K562 (cell line): ENCODE data around the gene INTS12. TPM values are rescaled to one million over a fixed set of nuclear protein-coding genes. Genes with fewer than 3 reads are reported as not detected.

Source experiments
- ATAC-seq: fragments of 200-7000 bp; cut with Tn5 transposase; 3 replicates; pipeline ENCODE4 v1.9.1; 2020; ENCODE audit warnings: moderate library complexity
- BruUV-seq: library from RNA; stranded (reverse); fragments of 400-500 nt; replicated peaks from 2 replicates; lab custom pipeline; 2021; lab: Mats Ljungman, UMichigan
- CTCF ChIA-PET: fragments of 300-600 bp; formaldehyde crosslinking; extraction: SDS; loops from one replicate; lab custom pipeline; 2021; ENCODE audit warnings: low intra/inter-chr PET ratio; lab: Yijun Ruan, JAX
- POLR2A ChIA-PET: fragments of 300-600, 350-650 bp; sonication (Branson Sonifier 250); formaldehyde crosslinking; extraction: SDS; loops from one replicate; lab custom pipeline; 2021; ENCODE audit warnings: antibody characterized with exemption, inconsistent platforms; lab: Yijun Ruan, JAX
- DNase-seq, 4 experiments: peaks; one replicate each; pipeline versions ENCODE4 v3.0.0 to v3.0.0-alpha.2; 2011 to 2018; ENCODE audit warnings: low spot score in 3 of 4, mixed read lengths in 3 of 4; ENCODE audit errors: extremely low read depth in 1 of 4
- FAIRE-seq: peaks from 2 replicates; lab custom pipeline; 2011; peaks lifted over from hg19 to GRCh38; lab: Jason Lieb, UNC
- H2AFZ ChIP-seq: 2 replicates; pipeline ENCODE4 v1.6.0; 2011; ENCODE audit warnings: low read depth, low read length, control low read depth, inconsistent platforms
- H3K27ac ChIP-seq: fragments of 200-600 bp; 3 replicates; pipeline ENCODE4 v1.8.0; 2011; ENCODE audit warnings: low read depth, mild to moderate bottlenecking, control low read depth, inconsistent platforms, low read length, moderate library complexity, mixed read lengths; ENCODE audit errors: extremely low read depth
- H3K27me3 ChIP-seq, 2 experiments: fragments of 300-600 bp in 1 of 2; 2 replicates in 1 of 2; 3 replicates in 1 of 2; pipeline versions ENCODE4 v1.6.0 to v1.8.0; 2011; ENCODE audit warnings: inconsistent platforms in 2 of 2, low read length in 2 of 2, mild to moderate bottlenecking in 1 of 2, mixed read lengths in 1 of 2, moderate library complexity in 1 of 2; ENCODE audit not compliant: control insufficient read depth in 2 of 2, insufficient read depth in 2 of 2
- H3K36me3 ChIP-seq: fragments of 300-600 bp; 3 replicates; pipeline ENCODE4 v1.8.0; 2011; ENCODE audit warnings: mild to moderate bottlenecking, low read length, inconsistent platforms; ENCODE audit not compliant: control insufficient read depth, insufficient read depth
- H3K4me1 ChIP-seq, 2 experiments: fragments of 200-600 bp in 1 of 2; replicated peaks in 1 of 2; 2 replicates in 1 of 2; 3 replicates in 1 of 2; pipeline versions ENCODE4 v1.5.1 to v1.8.0; 2011; ENCODE audit warnings: inconsistent platforms in 2 of 2, low read length in 2 of 2, mild to moderate bottlenecking in 1 of 2, mixed read lengths in 1 of 2, moderate library complexity in 1 of 2; ENCODE audit not compliant: control insufficient read depth in 2 of 2, insufficient read depth in 2 of 2
- H3K4me2 ChIP-seq: 2 replicates; pipeline ENCODE4 v1.6.1; 2011; ENCODE audit warnings: low read length, control low read depth, inconsistent platforms, mixed read lengths; ENCODE audit not compliant: insufficient read depth
- H3K4me3 ChIP-seq: fragments of 200-600 bp; sonication (generic), shearing (Covaris generic); 2 replicates; pipeline ENCODE4 v1.5.1; 2016; ENCODE audit warnings: control low read depth, inconsistent platforms
- H3K79me2 ChIP-seq: fragments of 200-600 bp; 3 replicates; pipeline ENCODE4 v1.8.0; 2011; ENCODE audit warnings: low read length, inconsistent platforms; ENCODE audit not compliant: control insufficient read depth, insufficient read depth
- H3K9ac ChIP-seq, 2 experiments: 2 replicates each; pipeline versions ENCODE4 v1.6.0 to v1.6.1; 2011; ENCODE audit warnings: low read depth in 2 of 2, low read length in 2 of 2, control low read depth in 1 of 2, inconsistent platforms in 1 of 2, mild to moderate bottlenecking in 1 of 2, mixed read lengths in 1 of 2; ENCODE audit not compliant: insufficient read depth in 1 of 2
- H3K9me1 ChIP-seq: one replicate; pipeline ENCODE4 v1.6.0; 2011; ENCODE audit warnings: inconsistent platforms, mild to moderate bottlenecking, low read length, moderate library complexity; ENCODE audit not compliant: control insufficient read depth, insufficient read depth
- H3K9me3 ChIP-seq: replicated peaks from 2 replicates; pipeline ENCODE4 v1.5.1; 2011; ENCODE audit warnings: low read depth, low read length, inconsistent platforms; ENCODE audit not compliant: control insufficient read depth, insufficient read depth
- H4K20me1 ChIP-seq: replicated peaks from 2 replicates; pipeline ENCODE4 v1.6.1; 2011; ENCODE audit warnings: low read length, inconsistent platforms, mixed read lengths; ENCODE audit not compliant: control insufficient read depth, insufficient read depth
- CBX1 ChIP-seq: sonication (generic); IDR thresholded peaks from 2 replicates; pipeline ENCODE4 v1.6.1; 2016; ENCODE audit warnings: antibody characterized with exemption, low read depth, mild to moderate bottlenecking
- CEBPB ChIP-seq: fragments of 450-650 bp; IDR thresholded peaks from 2 replicates; pipeline ENCODE4 v1.6.1; 2016; ENCODE audit warnings: missing genetic modification characterization, missing compliant biosample characterization
- CEBPG ChIP-seq, 3 experiments: fragments of 200-800 bp in 1 of 3; sonication (Bioruptor generic) in 1 of 3; sonication (generic) in 1 of 3; formaldehyde crosslinking in 1 of 3; IDR thresholded peaks in 2 of 3; conservative IDR thresholded peaks in 1 of 3; 2 replicates each; pipeline versions ENCODE4 v1.6.1 to v1.8.0; 2016 to 2022; ENCODE audit warnings: missing compliant biosample characterization in 2 of 3, missing genetic modification characterization in 2 of 3, mild to moderate bottlenecking in 1 of 3, missing genetic modification reagents in 1 of 3
- HMG20B ChIP-seq: fragments of 250-450 bp; sonication (Bioruptor Pico); IDR thresholded peaks from 2 replicates; pipeline ENCODE4 v1.5.0; 2021; ENCODE audit warnings: mild to moderate bottlenecking
- LEF1 ChIP-seq: fragments of 450-650 bp; IDR thresholded peaks from 2 replicates; pipeline ENCODE4 v1.6.1; 2016; ENCODE audit warnings: mild to moderate bottlenecking
- MAFF ChIP-seq: IDR thresholded peaks from 2 replicates; pipeline ENCODE4 v1.6.1; 2012; ENCODE audit warnings: low read length, improper control_type of control experiment
- PHF21A ChIP-seq: fragments of 450-650 bp; IDR thresholded peaks from 2 replicates; pipeline ENCODE4 v1.6.1; 2017; ENCODE audit warnings: low read depth, borderline replicate concordance
- RAD21 ChIP-seq, 2 experiments: fragments of 250-450 bp in 1 of 2; fragments of 450-650 bp in 1 of 2; sonication (Bioruptor Pico) in 1 of 2; formaldehyde crosslinking in 1 of 2; IDR thresholded peaks in 1 of 2; conservative IDR thresholded peaks in 1 of 2; 2 replicates each; pipeline versions ENCODE4 v1.4.0 to v1.8.0; 2020 to 2022; ENCODE audit warnings: mild to moderate bottlenecking in 2 of 2, moderate library complexity in 1 of 2
- REST ChIP-seq, 2 experiments: fragments of 450-650 bp; formaldehyde crosslinking in 1 of 2; IDR thresholded peaks; 2 replicates each; pipeline versions ENCODE4 v1.4.0 to v1.6.1; 2014 to 2020; ENCODE audit warnings: mild to moderate bottlenecking in 2 of 2, borderline replicate concordance in 1 of 2, low read depth in 1 of 2
- SMARCA5 ChIP-seq: fragments of 450-650 bp; IDR thresholded peaks from 2 replicates; pipeline ENCODE4 v1.6.1; 2016
- WGBS: fragments of 100-300 bp; shearing (Covaris generic); methylation state at CpG from one replicate; pipeline ENCODE4 v1.1.6; 2016; ENCODE audit warnings: low coverage, mixed read lengths; ENCODE audit not compliant: insufficient coverage; ENCODE audit errors: missing lambda C conversion rate; 5-methylcytosine and 5-hydroxymethylcytosine counted together
- in situ Hi-C: fragments of 300-500 bp; cut with MboI; formaldehyde crosslinking; loops from 4 replicates; pipeline ENCODE4 v1.15.0; 2018; ENCODE audit warnings: inconsistent platforms, mixed read lengths
- intact Hi-C: fragments of 100-400 bp; cut with micrococcal nuclease; formaldehyde crosslinking; loops from 2 replicates; pipeline ENCODE4 v1.14.2; 2022
- polyA plus RNA-seq, 8 experiments: library from polyadenylated mRNA; depleted of rRNA in 4 of 8; stranded (reverse) in 5 of 8; unstranded in 3 of 8; fragments of >200 nt; fragmentation: Nextera tagmentation in 2 of 8; fragmentation: Illumina TruSeq in 1 of 8; extraction: Ambion mirVana in 2 of 8; extraction: Trizol in 1 of 8; gene quantifications; 2 replicates each; pipeline versions ENCODE4 v1.2.1 to v1.2.3, GENCODE V29; 2011 to 2014; ENCODE audit warnings: inconsistent platforms in 1 of 8, missing spikeins in 1 of 8
- total RNA-seq, 7 experiments: library from RNA; depleted of rRNA in 6 of 7; stranded (reverse); fragments of >200 nt in 6 of 7; fragmentation: Illumina TruSeq in 2 of 7; extraction: Trizol in 2 of 7; gene quantifications; 2 replicates each; pipeline versions ENCODE4 v1.2.1 to v1.2.3, GENCODE V29; 2011 to 2021; ENCODE audit warnings: low replicate concordance in 1 of 7
- TF ChIP-seq, protein P1 (sequence below): fragments of 250-450 bp; sonication (Bioruptor Pico); IDR thresholded peaks from 2 replicates; pipeline ENCODE4 v1.8.0; 2022; ENCODE audit warnings: moderate library complexity, mild to moderate bottlenecking, inconsistent platforms

INTS12 gene
- total and polyA plus RNA-seq, 9 of the 15 experiments (the other 6 are each of a cell fraction or from before 2014, with no cell fraction given) = 24.5 to 82.9 (median 41.2) TPM

DNA sequence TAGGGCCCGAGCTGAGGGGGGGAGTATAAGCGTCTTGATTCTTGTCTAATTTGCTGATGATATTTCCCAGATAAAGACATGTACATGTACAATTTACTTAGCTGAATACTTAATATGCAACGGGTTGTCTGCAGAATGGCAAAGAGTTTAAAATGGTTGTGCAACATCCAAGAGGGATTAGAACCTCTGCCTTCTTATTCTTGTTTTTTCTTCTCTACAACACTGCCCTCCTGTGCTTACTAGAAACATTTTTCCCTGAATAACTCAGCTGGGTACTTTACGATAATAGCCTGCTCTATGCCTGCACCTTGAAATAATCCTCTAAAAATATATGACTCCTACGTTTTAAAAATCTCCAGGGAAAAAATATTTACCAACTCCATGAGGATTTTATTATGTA lies 41.8 kb downstream of the INTS12 start:
- no peaks in the 10 kb centered on the region; a peak in 1 of 5 replicates for H3K27me3 ChIP-seq
- DNase-seq (peak in 2 of 4 experiments; percentile 7 to 9), ATAC-seq (peak; percentile 87), FAIRE-seq (no peak)
- no TSS peak for BruUV-seq
- ChIA-PET POLR2A (no interaction called here), CTCF (no interaction called here)
- intact Hi-C loops (loop anchor here (1.0 to 2.0 kb wide), 3 partner anchors 146 to 526 kb away; no protein-coding TSS in a partner anchor), in situ Hi-C loops (no loop called here)
- H3K4me1 ChIP-seq = no peaks in the 10 kb centered on the region
- H3K79me2 ChIP-seq = no peaks in the 10 kb centered on the region
- H4K20me1 ChIP-seq = no peaks in the 10 kb centered on the region
- WGBS = 5% methylated on average over 5 of the region's 5 CpGs
- no peaks in the 10 kb centered on the region for H3K9me1 ChIP-seq
- H3K9ac ChIP-seq = no peak overlapping the region
- H3K4me3 ChIP-seq = no peak overlapping the region
- H2AFZ ChIP-seq = no peak overlapping the region
- H3K27ac ChIP-seq = no peak overlapping the region
- H3K9me3 ChIP-seq = no peaks in the 10 kb centered on the region
- H3K36me3 ChIP-seq = no peaks in the 10 kb centered on the region
- no peak overlapping the region for H3K4me2 ChIP-seq
- no peak for TF ChIP-seq CEBPG (CRISPR knock-in tag; IDR thresholded peaks at IDR 0.05)
- peak; percentile 54 to 67 for TF ChIP-seq CEBPG (tag; conservative IDR thresholded peaks at IDR 0.05 in 1 of 2, IDR thresholded peaks at IDR 0.05 in 1 of 2)
- no peak for TF ChIP-seq PHF21A
- TF ChIP-seq CEBPB = peak; percentile 84
- peak; percentile 42 to 54 for TF ChIP-seq RAD21 (CRISPR knock-in tag; conservative IDR thresholded peaks at IDR 0.05 in 1 of 2, IDR thresholded peaks at IDR 0.05 in 1 of 2)
- TF ChIP-seq MAFF = no peak
- 0 out of 2 replicates have a peak, but pooled peaks have one; percentile 14 for TF ChIP-seq REST (IDR thresholded peaks at IDR 0.05; ENCODE audit: borderline replicate concordance)
- TF ChIP-seq REST (CRISPR knock-in tag; IDR thresholded peaks at IDR 0.05; ENCODE audit: low read depth) = no peak
- TF ChIP-seq LEF1 = no peak
- TF ChIP-seq SMARCA5 = no peak
- TF ChIP-seq, protein P1, sequence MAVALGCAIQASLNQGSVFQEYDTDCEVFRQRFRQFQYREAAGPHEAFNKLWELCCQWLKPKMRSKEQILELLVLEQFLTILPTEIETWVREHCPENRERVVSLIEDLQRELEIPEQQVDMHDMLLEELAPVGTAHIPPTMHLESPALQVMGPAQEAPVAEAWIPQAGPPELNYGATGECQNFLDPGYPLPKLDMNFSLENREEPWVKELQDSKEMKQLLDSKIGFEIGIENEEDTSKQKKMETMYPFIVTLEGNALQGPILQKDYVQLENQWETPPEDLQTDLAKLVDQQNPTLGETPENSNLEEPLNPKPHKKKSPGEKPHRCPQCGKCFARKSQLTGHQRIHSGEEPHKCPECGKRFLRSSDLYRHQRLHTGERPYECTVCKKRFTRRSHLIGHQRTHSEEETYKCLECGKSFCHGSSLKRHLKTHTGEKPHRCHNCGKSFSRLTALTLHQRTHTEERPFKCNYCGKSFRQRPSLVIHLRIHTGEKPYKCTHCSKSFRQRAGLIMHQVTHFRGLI (CRISPR knock-in tag) = no peak
- TF ChIP-seq HMG20B (CRISPR knock-in tag) = no peak
- no peak for TF ChIP-seq CBX1
